HL-60/S4 treated with retinoic acid at 250 ng/mL for 4 days and 3 days (cell line): ENCODE results near the gene KLHDC7B.

Source experiments
- in situ Hi-C: fragments of 300-500 bp; cut with MboI; formaldehyde crosslinking; loops from 2 replicates; pipeline ENCODE4 v1.7.0; 2022; ENCODE audit warnings: low sequenced_read_pairs

KLHDC7B gene

GRCh38 chr22:50545522-50546325 is at the start of gene KLHDC7B:
Gene KLHDC7B (plus strand): TSS chr22:50545899. CDS start chr22:50546244, 345 bp downstream.
- in situ Hi-C loops, result no loop called here

- in situ Hi-C loops, result loop anchor here (10.0 kb wide), 1 partner anchor 242 kb away; the partner anchor contains the start of gene HDAC10
Measured at GRCh38 chr22:50497093-50497492, 48.6 kb upstream of the KLHDC7B start.

- in situ Hi-C loops, result loop anchor here (10.0 kb wide), 1 partner anchor 244 kb away; the partner anchor contains the start of gene HDAC10
Measured at GRCh38 chr22:50498322-50498890, 47.3 kb upstream of the KLHDC7B start.

GRCh38 chr22:50500452-50500851 is 45.2 kb upstream of the KLHDC7B start:
- in situ Hi-C loops, result no loop called here

GRCh38 chr22:50502096-50502495 is 43.6 kb upstream of the KLHDC7B start:
- in situ Hi-C loops, result no loop called here

- in situ Hi-C loops, result no loop called here
Measured at GRCh38 chr22:50502628-50503474, 42.8 kb upstream of the KLHDC7B start.

- in situ Hi-C loops, result no loop called here
Measured at GRCh38 chr22:50503475-50504145, 42.1 kb upstream of the KLHDC7B start.

- in situ Hi-C loops, result no loop called here
Measured at GRCh38 chr22:50504369-50505211, 41.1 kb upstream of the KLHDC7B start.

- in situ Hi-C loops, result no loop called here
Measured at GRCh38 chr22:50505276-50505775, 40.4 kb upstream of the KLHDC7B start.

GRCh38 chr22:50505776-50506610 is 39.7 kb upstream of the KLHDC7B start:
- in situ Hi-C loops, result no loop called here

GRCh38 chr22:50506611-50507420 is 38.9 kb upstream of the KLHDC7B start:
- in situ Hi-C loops, result no loop called here

GRCh38 chr22:50507421-50507990 is 38.2 kb upstream of the KLHDC7B start, which contains the start of gene LMF2:
Gene LMF2 (minus strand): TSS chr22:50507702. CDS start chr22:50507675, 27 bp downstream.
- in situ Hi-C loops, result no loop called here

- in situ Hi-C loops, result no loop called here
Measured at GRCh38 chr22:50507991-50508884, 37.5 kb upstream of the KLHDC7B start, which contains the start of gene NCAPH2. Gene NCAPH2 (plus strand): TSS chr22:50508224. CDS start chr22:50508338, 114 bp downstream.

GRCh38 chr22:50508897-50509296 is 36.8 kb upstream of the KLHDC7B start:
- in situ Hi-C loops, result no loop called here

- in situ Hi-C loops, result no loop called here
Measured at GRCh38 chr22:50513175-50513574, 32.5 kb upstream of the KLHDC7B start.

GRCh38 chr22:50516068-50516467 is 29.6 kb upstream of the KLHDC7B start:
- in situ Hi-C loops, result no loop called here
